Amniotic epithelial cell (primary cell): Measurements from ENCODE around the gene CD74.

Source experiments
- DNase-seq: peaks from one replicate; pipeline ENCODE4 v3.0.0-alpha.2; 2010; ENCODE audit warnings: low read depth

Gene CD74

DNA sequence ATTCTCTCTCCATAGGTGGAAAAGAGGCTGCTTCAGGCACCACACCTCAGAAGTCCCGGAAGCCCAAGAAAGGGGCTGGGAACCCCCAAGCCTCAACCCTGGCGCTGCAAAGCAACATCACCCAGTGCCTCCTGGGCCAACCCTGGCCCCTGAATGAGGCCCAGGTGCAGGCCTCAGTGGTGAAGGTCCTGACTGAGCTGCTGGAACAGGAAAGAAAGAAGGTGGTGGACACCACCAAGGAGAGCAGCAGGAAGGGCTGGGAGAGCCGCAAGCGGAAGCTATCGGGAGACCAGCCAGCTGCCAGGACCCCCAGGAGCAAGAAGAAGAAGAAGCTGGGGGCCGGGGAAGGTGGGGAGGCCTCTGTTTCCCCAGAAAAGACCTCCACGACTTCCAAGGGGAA is 16.4 kb downstream of the CD74 start:
- DNase-seq: no peak

- DNase-seq: no peak
These were observed 17.1 kb downstream of the CD74 start for GRCh38 chr5:150395688-150395975.

GRCh38 chr5:150394912-150395687 is 17.6 kb downstream of the CD74 start:
- no peak for DNase-seq

- DNase-seq: peak; percentile 16
These were observed 18.6 kb downstream of the CD74 start for GRCh38 chr5:150394131-150394530.

GRCh38 chr5:150393096-150393645 is 19.5 kb downstream of the CD74 start:
- DNase-seq: peak; percentile 20

DNA sequence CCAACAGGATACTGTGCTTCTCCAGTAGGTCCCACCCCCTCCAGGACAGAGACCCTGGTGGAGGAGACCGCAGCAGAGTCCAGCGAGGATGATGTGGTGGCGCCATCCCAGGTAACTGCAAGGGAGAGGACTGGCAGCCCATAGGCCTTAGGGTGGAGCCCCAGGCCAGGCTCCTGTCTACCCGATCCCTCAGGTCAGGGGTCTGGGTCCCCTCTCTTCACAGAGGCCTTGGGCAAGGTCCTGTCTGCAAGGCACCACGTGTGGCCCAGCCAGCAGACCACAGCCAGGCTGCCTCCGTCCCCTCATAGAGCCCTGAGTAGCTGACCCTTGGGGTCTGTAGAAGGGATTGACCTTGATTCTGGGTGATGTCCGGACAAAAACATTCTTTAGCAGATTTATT is 20.0 kb downstream of the CD74 start:
- DNase-seq: no peak

DNA sequence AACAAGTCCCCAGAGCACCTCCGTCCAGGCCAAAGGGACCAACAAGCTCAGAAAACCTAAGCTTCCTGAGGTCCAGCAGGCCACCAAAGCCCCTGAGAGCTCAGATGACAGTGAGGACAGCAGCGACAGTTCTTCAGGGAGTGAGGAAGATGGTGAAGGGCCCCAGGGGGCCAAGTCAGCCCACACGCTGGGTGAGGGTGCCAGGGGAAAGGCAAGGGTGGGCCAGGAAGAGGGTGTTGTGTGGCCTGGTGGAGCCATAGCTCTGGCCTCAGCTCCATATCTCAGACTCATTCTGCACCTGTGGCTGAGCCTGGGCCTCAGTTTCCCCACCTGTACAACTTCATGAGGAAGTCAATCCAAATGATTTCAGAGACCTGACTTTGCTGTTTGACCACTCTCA is 20.7 kb downstream of the CD74 start:
- no peak for DNase-seq

GRCh38 chr5:150391064-150391834 is 21.5 kb downstream of the CD74 start:
- no peak for DNase-seq

DNA sequence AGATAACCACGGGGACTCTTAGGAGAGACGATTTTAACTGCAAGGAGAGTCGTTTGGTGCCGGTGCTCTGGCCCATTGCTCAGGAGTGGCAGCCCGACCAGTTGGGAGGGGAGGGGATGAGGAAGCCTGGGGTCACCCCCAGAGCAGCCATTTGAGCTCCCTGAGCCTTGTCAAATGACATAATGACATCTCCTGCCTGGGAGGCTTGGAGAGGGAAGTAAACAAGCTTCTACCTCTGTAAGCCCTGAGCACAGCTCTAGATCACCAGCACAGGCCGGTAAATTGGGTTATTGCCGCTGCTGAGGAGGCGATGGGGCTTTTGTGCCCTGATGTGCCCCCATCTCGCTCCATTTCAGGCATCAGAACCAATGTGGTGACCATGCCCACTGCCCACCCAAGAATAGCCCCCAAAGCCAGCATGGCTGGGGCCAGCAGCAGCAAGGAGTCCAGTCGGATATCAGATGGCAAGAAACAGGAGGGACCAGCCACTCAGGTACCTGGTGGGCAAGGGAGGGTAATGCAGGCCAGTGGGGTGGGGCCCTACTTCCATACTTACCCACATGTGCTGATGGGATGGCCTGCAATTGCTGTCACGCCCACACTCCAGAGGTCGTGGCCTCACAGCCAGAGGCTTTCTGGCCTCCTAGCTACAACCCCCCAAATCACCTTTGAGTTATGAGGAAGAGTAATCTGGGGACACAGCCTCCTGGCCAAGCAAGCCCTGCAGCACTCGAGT is 23.0 kb downstream of the CD74 start:
- no peak for DNase-seq

DNA sequence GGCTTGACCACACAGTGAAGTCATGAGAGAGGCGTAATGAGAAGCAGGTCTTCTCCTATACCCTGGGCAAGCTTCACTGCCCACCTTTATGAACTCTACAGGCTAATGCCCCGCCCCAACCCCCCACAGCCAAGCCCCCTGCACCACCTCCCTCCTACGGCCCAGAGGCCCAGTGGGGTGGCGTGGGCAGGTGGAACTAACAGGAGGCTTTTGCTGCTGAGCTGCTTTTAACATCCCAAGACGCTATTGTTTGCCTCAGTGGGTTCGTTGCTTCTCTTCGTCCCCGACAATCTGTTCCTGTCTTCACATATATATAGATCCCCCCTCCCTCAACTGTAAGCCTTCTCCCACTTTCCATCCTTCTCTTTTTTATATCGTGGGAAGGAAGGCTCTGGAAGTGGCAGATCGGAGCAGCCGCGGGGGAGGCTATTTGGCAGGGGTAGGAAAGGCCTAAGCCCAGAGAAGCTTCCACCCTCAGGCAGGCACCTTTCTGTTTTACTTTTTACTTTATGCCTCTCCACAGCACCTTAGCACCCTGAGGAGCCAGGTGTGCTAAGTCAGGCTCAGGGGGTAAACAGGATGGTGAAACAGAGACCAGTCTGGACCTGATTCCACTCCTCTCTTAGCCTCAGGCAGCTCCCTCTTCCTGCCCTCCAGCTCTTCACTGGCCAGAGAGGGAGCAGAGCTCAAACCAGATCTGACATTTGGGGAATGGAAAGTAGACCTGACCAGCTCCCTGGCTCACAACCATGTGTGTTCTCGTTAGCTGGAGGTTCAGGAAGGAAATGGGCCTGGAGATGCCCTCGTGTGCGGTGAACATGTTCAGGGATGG is 26.5 kb downstream of the CD74 start:
- no peak for DNase-seq

DNA sequence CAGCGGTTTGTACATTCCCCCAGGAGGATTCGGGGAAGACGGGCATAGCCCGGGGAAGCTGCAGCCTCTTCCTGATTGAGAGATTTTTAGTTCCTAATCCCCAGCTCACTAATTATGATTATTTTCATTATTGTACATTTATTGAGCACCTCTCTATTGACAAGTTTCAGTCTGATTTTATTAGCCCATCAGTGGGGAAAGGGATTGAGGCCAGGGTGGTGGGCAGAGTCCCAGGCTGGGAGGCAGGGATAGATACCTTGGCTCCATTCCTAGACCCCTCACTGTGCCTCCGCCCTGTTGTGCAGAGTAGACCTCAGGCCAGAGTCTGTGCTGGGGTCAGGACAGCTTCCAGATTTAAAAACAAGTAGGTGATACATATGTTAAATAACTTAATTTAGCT is 28.0 kb downstream of the CD74 start:
- DNase-seq: no peak

DNA sequence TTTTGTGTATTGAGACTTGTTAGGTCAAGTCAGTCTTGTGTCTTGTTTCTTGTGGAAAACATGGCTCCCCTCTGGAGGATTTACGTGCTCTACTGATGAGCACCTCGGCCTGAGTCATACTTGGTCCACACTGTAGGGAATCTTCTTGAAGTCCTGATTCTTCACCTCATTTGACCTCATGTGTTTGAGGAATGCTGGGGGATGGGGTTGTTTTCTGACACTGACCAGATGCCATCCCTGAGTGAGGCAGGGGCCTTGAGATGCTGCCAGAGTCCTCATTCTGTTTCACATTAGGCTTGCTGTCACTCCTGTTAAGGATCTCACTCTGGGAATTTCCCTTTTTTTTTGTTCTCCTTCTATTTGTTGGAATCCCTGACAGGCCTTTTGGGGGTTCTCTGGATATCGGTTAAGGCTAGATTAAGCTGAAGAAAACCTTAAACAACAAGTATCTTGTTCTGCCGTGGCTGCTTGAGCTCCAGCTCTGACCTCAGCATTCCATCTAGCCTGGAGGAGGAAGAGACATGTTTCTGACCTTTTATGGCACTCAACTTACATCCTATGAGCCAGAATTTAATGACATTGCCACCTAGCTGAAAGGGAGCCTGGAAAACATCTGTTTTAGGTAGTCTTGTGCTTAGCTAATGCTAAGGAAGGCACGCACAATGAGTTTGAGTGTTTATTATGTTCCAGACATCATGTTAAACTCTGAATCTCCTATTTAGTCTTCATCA is 34.6 kb downstream of the CD74 start:
- DNase-seq: peak; percentile 100

GRCh38 chr5:150376799-150377771 is 35.6 kb downstream of the CD74 start:
- peak; percentile 65 for DNase-seq

GRCh38 chr5:150374651-150375050 is 38.1 kb downstream of the CD74 start:
- DNase-seq: no peak

DNA sequence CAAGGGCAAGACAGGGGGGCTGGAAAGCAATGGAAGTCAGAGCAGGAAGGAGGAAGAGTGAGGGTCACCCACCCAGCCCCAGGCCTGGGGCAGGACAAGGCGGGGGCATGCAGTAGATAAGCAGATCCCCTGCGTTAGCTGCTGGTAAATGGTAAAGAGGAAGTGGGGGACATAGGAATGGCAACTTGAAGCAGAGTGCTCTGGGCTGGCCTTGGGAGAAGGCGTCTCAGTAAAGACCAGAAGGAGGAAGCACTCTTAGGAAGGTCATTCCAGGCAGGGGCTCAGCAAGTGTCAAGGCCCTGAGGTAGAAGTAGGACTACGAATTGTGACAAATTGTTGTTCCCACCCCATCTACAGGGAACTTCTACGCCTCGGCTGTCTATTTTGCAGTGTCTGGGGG is 40.1 kb downstream of the CD74 start:
- no peak for DNase-seq

GRCh38 chr5:150368526-150368925 is 44.2 kb downstream of the CD74 start:
- DNase-seq: no peak

DNA sequence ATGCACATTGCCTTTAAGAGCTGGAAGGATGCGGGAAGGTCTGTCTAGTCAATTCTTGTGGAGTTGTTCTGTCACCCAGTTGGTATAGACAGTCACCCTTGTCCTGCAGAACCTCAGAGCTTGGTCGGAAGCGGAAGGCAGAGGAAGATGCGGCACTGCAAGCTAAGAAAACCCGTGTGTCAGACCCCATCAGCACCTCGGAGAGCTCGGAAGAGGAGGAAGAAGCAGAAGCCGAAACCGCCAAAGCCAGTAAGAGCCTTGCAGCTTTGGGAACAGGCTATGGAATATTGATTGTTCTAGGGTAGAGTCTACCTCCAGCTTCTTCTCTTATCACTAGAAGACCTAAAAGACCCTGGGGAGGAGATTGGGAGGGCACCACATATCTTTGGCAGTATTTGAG is 48.7 kb downstream of the CD74 start:
- no peak for DNase-seq

- no peak for DNase-seq
These were observed 49.5 kb downstream of the CD74 start for GRCh38 chr5:150363185-150363584.

DNA sequence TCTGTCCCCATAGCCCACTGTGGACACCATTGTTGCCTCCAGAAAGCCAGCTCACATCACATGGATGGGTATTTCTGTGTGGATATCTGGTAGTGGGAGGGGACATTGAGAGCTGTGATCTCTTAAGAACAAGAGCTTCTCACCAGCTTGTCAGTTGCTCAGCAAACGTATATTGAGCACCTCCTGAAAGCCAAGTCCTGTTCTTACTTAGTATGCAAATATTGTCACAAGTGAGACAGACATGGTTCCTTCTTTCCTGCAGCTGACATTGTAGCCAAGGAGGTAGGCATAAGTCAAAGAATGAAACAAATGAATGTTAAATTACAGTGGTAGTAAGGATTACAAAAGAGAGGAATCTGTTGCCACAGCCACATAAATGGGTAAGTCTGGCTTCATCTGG is 51.4 kb downstream of the CD74 start:
- DNase-seq: no peak
